K562 (cell line): ENCODE results near the gene TSEN34. TPM values are rescaled to one million over a fixed set of nuclear protein-coding genes. Genes with fewer than 3 reads are reported as not detected.

Experiments used
- BCL6 ChIP-seq: fragments of 250-450 bp; sonication (Bioruptor Pico); IDR thresholded peaks from 2 replicates; pipeline ENCODE4 v1.4.0; 2020
- CHD2 ChIP-seq: IDR thresholded peaks from 2 replicates; pipeline ENCODE4 v1.6.1; 2011; ENCODE audit warnings: low read depth, low read length
- CHD7 ChIP-seq: fragments of 200-600 bp; sonication (generic); IDR thresholded peaks from one replicate; pipeline ENCODE4 v1.6.1; 2012; ENCODE audit warnings: mild to moderate bottlenecking, low read depth, low read length, inconsistent platforms
- PATZ1 ChIP-seq: fragments of 250-450 bp; sonication (Bioruptor Pico); IDR thresholded peaks from 2 replicates; pipeline ENCODE4 v1.5.0; 2020; ENCODE audit warnings: mild to moderate bottlenecking, borderline replicate concordance
- PRPF4 ChIP-seq: fragments of 200-400 bp; formaldehyde crosslinking; IDR thresholded peaks from one replicate; pipeline ENCODE4 v1.6.1; 2017; ENCODE audit warnings: low read length, low read depth, mild to moderate bottlenecking; ENCODE audit not compliant: insufficient read depth, poor library complexity, severe bottlenecking
- ZC3H8 ChIP-seq: fragments of 450-650 bp; IDR thresholded peaks from 2 replicates; pipeline ENCODE4 v1.6.1; 2017
- ZNF274 ChIP-seq: IDR thresholded peaks from 2 replicates; pipeline ENCODE4 v1.6.1; 2011; ENCODE audit warnings: low read depth, mild to moderate bottlenecking, low read length, moderate library complexity, borderline replicate concordance
- ZNF398 ChIP-seq: fragments of 250-450 bp; sonication (Bioruptor Pico); IDR thresholded peaks from 2 replicates; pipeline ENCODE4 v1.8.0; 2021; ENCODE audit warnings: moderate library complexity, mild to moderate bottlenecking, inconsistent platforms
- polyA plus RNA-seq, 8 experiments: library from polyadenylated mRNA; depleted of rRNA in 4 of 8; stranded (reverse) in 5 of 8; unstranded in 3 of 8; fragments of >200 nt; fragmentation: Nextera tagmentation in 2 of 8; fragmentation: Illumina TruSeq in 1 of 8; extraction: Ambion mirVana in 2 of 8; extraction: Trizol in 1 of 8; gene quantifications; 2 replicates each; pipeline versions ENCODE4 v1.2.1 to v1.2.3, GENCODE V29; 2011 to 2014; ENCODE audit warnings: inconsistent platforms in 1 of 8, missing spikeins in 1 of 8
- total RNA-seq, 7 experiments: library from RNA; depleted of rRNA in 6 of 7; stranded (reverse); fragments of >200 nt in 6 of 7; fragmentation: Illumina TruSeq in 2 of 7; extraction: Trizol in 2 of 7; gene quantifications; 2 replicates each; pipeline versions ENCODE4 v1.2.1 to v1.2.3, GENCODE V29; 2011 to 2021; ENCODE audit warnings: low replicate concordance in 1 of 7

The TSEN34 gene
- total and polyA plus RNA-seq, 9 of the 15 experiments (the other 6 are each of a cell fraction or from before 2014, with no cell fraction given) = 3.1 to 57.6 (median 29.5) TPM

DNA sequence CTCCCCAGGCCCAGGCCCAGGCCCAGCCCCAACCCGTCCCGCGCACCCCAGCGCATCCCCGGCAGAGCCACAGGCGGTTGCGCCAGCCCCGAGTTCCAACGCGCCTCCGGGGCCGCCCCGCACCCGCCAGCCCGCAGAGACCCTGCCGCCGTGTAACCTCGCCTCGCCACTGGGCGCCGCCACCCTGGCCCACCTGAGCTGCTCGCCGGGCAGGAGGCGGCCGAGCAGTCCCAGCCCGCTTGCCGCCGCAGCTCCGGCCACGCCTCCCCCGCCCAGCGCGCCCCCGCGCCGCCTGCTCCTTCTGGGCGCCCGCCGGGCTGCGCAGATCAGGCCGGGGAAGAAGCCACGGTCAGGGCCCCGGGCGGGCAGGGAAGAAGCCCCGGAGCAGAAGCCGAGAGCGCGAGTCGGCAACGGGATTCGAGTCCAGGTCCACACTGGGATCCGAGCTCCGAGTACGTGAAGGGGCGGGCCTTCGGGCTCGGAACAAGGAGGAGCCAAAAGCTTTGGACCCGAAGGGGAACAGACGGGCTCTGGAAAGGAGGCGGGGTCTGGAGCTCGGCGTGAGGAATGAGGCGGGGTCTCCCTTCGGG is 1.9 kb upstream of the TSEN34 start, which contains the start of gene MBOAT7 (continued):
- TF ChIP-seq CHD7 = no peak
- no peak for TF ChIP-seq ZNF398 (CRISPR knock-in tag)
- no peak for TF ChIP-seq CHD2
- TF ChIP-seq PRPF4 = no peak
- no peak for TF ChIP-seq BCL6 (CRISPR knock-in tag)
- no peak for TF ChIP-seq ZNF274
- TF ChIP-seq PATZ1 = no peak
- no peak for TF ChIP-seq ZC3H8
